ENCODE measurements around the gene DOCK10.

Gene DOCK10

DNA sequence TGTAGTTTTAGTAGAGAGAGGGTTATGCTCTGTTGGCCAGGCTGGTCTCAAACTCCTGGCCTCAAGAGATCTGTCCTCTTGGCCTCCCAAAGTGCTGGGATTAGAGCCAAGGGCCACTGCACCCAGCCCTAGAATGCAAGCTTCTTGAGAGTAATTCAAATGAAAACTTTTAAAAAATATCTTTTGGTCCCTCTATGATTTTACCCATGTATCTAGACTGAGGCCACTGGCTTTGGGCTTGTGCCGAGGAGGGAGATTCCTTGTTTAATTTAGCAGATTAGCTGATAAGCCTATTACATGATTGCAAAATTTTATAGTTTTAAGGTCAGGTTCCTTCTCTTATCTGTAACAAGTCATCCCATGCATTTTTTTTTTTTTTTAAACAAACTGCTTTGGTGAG, 266.6 kb downstream of the DOCK10 start:
- no peaks in the 10 kb centered on the region for H3K36me3 ChIP-seq (ENCODE audit: control insufficient read depth, insufficient read depth, low read length)
- H3K4me1 ChIP-seq (ENCODE audit: control insufficient read depth, insufficient read depth, low read length) = no peaks in the 10 kb centered on the region
- H3K9ac ChIP-seq (ENCODE audit: low read depth, low read length) = no peak overlapping the region
- no peak overlapping the region for H3K4me3 ChIP-seq (ENCODE audit: low read depth, low read length)
- H3K9me3 ChIP-seq (ENCODE audit: control insufficient read depth, insufficient read depth, low read length) = no peaks in the 10 kb centered on the region
- no peaks in the 10 kb centered on the region for H3K27me3 ChIP-seq (ENCODE audit: control insufficient read depth, insufficient read depth, low read length)

- Histone ChIP-seq H3K4me1 (ENCODE audit: control insufficient read depth, insufficient read depth, low read length) (no peaks in the 10 kb centered on the region), H3K9me3 (ENCODE audit: control insufficient read depth, insufficient read depth, low read length) (no peaks in the 10 kb centered on the region), H3K36me3 (ENCODE audit: control insufficient read depth, insufficient read depth, low read length) (no peaks in the 10 kb centered on the region), H3K9ac (ENCODE audit: low read depth, low read length) (no peak overlapping the region), H3K27me3 (ENCODE audit: control insufficient read depth, insufficient read depth, low read length) (no peaks in the 10 kb centered on the region), H3K4me3 (ENCODE audit: low read depth, low read length) (no peak overlapping the region)
These were observed 267.5 kb downstream of the DOCK10 start for GRCh38 chr2:224774735-224775134.

DNA sequence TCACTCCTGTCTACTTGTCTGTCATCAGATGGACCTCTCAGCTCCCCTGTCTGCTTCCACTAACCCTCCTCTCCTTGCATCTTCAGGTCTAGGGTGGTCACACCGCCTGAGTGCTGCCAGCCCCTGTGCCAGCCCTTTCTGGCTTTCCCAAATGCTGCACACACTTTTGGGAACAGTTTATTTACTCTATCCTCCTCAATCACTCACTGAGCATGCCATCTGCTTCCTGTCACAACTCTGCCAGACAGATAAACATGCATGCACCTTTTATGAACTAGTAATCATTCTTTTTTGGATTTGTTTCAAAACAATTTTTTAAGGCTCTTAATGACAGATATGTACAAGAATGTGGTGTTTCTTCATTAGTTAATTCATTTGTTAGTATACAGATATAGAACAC, 269.8 kb downstream of the DOCK10 start:
- Histone ChIP-seq H3K4me1 (ENCODE audit: control insufficient read depth, insufficient read depth, low read length) (no peaks in the 10 kb centered on the region), H3K9ac (ENCODE audit: low read depth, low read length) (no peak overlapping the region), H3K4me3 (ENCODE audit: low read depth, low read length) (no peak overlapping the region), H3K36me3 (ENCODE audit: control insufficient read depth, insufficient read depth, low read length) (no peaks in the 10 kb centered on the region), H3K27me3 (ENCODE audit: control insufficient read depth, insufficient read depth, low read length) (no peaks in the 10 kb centered on the region), H3K9me3 (ENCODE audit: control insufficient read depth, insufficient read depth, low read length) (no peaks in the 10 kb centered on the region)

DNA sequence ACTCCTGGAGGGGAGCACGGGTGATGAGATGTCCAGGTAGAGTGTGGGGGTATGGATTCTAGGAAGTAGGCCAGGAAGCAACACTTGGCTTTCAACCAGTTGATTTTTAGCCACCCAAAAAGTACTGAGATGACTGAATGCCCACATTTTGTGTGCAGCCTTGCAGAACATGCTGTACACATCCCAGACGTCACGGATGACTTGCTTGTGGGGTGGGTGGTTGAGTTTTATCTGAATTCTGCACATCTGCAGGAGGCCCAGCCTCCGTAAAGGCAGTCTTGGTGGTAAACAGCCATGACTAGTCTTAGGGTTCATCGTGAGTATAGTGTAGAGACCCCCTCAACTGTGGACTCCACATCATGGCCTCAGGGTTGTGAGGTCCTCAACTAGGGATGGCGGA, 272.8 kb downstream of the DOCK10 start:
- Histone ChIP-seq H3K9me3 (ENCODE audit: control insufficient read depth, insufficient read depth, low read length) (no peaks in the 10 kb centered on the region), H3K27me3 (ENCODE audit: control insufficient read depth, insufficient read depth, low read length) (no peaks in the 10 kb centered on the region), H3K4me1 (ENCODE audit: control insufficient read depth, insufficient read depth, low read length) (no peaks in the 10 kb centered on the region), H3K36me3 (ENCODE audit: control insufficient read depth, insufficient read depth, low read length) (no peaks in the 10 kb centered on the region), H3K9ac (ENCODE audit: low read depth, low read length) (no peak overlapping the region), H3K4me3 (ENCODE audit: low read depth, low read length) (no peak overlapping the region)

GRCh38 chr2:224764565-224765236, 277.6 kb downstream of the DOCK10 start:
- H3K9me3 ChIP-seq (ENCODE audit: control insufficient read depth, insufficient read depth, low read length) = no peaks in the 10 kb centered on the region
- no peak overlapping the region for H3K4me3 ChIP-seq (ENCODE audit: low read depth, low read length)
- no peak overlapping the region for H3K9ac ChIP-seq (ENCODE audit: low read depth, low read length)
- no peaks in the 10 kb centered on the region for H3K27me3 ChIP-seq (ENCODE audit: control insufficient read depth, insufficient read depth, low read length)
- H3K36me3 ChIP-seq (ENCODE audit: control insufficient read depth, insufficient read depth, low read length) = no peaks in the 10 kb centered on the region
- H3K4me1 ChIP-seq (ENCODE audit: control insufficient read depth, insufficient read depth, low read length) = no peaks in the 10 kb centered on the region

DNA sequence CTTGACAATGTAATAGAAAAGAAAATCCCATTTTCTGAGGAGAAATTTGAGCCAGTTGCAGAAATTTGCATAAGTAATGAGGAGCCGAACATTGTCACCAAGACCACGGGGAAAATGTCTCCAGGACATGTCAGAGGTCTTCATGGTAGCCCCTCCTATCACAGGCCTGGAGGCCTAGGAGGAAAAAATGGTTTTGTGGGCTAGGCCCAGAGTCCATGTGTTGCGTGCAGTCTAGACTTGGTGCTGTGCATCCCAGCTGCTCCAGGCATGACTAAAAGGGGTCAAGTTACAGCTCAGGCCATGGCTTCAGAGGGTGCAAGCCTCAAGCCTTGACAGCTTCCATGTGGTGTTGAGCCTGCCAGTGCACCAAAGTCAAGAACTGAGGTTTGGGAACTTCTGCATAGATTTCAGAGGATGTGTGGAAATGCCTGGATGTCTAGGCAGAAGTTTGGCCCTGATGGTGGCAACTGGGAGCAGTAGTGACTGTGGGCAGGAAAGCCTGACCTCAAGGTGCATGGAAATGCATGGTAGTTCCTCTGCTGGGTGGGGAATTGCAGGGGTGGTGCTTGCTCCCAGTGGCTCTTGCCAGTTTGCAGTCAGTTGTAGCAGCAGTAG, 284.2 kb downstream of the DOCK10 start:
- Histone ChIP-seq H3K4me3 (ENCODE audit: low read depth, low read length) (no peak overlapping the region), H3K36me3 (ENCODE audit: control insufficient read depth, insufficient read depth, low read length) (no peaks in the 10 kb centered on the region)

GRCh38 chr2:224753743-224754540, 288.3 kb downstream of the DOCK10 start:
- H3K9ac ChIP-seq (ENCODE audit: low read depth, low read length) = no peak overlapping the region
- no peaks in the 10 kb centered on the region for H3K4me1 ChIP-seq (ENCODE audit: control insufficient read depth, insufficient read depth, low read length)
- H3K27me3 ChIP-seq (ENCODE audit: control insufficient read depth, insufficient read depth, low read length) = no peaks in the 10 kb centered on the region
- no peaks in the 10 kb centered on the region for H3K36me3 ChIP-seq (ENCODE audit: control insufficient read depth, insufficient read depth, low read length)
- H3K9me3 ChIP-seq (ENCODE audit: control insufficient read depth, insufficient read depth, low read length) = peaks cover 8% of the 10 kb centered on the region
- H3K4me3 ChIP-seq (ENCODE audit: low read depth, low read length) = no peak overlapping the region

More for the DNA sequence above, 284.2 kb downstream of the DOCK10 start:
- H3K9ac ChIP-seq (ENCODE audit: low read depth, low read length) = no peak overlapping the region
- H3K4me1 ChIP-seq (ENCODE audit: control insufficient read depth, insufficient read depth, low read length) = no peaks in the 10 kb centered on the region
- H3K27me3 ChIP-seq (ENCODE audit: control insufficient read depth, insufficient read depth, low read length) = no peaks in the 10 kb centered on the region
- peaks cover 8% of the 10 kb centered on the region for H3K9me3 ChIP-seq (ENCODE audit: control insufficient read depth, insufficient read depth, low read length)

- Histone ChIP-seq H3K4me3 (ENCODE audit: low read depth, low read length) (no peak overlapping the region), H3K9me3 (ENCODE audit: control insufficient read depth, insufficient read depth, low read length) (peaks cover 2% of the 10 kb centered on the region), H3K4me1 (ENCODE audit: control insufficient read depth, insufficient read depth, low read length) (no peaks in the 10 kb centered on the region), H3K9ac (ENCODE audit: low read depth, low read length) (no peak overlapping the region), H3K36me3 (ENCODE audit: control insufficient read depth, insufficient read depth, low read length) (no peaks in the 10 kb centered on the region), H3K27me3 (ENCODE audit: control insufficient read depth, insufficient read depth, low read length) (no peaks in the 10 kb centered on the region)
These were observed 290.1 kb downstream of the DOCK10 start for GRCh38 chr2:224751996-224752698.

DNA sequence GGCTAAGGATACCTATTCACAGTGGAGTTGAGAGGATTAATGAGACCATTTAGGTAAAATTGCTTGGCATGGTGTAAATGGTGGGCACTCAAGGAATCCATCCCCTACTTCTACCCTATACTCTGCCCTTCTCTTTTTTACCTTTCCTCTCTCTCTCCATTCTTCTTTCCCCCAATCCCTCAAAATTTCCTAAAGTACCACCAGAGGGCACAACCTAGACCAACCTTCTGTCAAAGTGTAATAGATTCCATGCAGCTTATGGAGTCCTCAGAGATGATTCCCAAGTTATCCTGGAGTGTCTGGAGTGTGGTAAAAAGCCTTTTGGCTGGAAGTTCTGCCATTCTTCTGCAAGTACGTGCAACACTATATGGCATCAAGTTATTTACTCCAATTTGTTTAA, 293.1 kb downstream of the DOCK10 start:
- no peak overlapping the region for H3K9ac ChIP-seq (ENCODE audit: low read depth, low read length)

DNA sequence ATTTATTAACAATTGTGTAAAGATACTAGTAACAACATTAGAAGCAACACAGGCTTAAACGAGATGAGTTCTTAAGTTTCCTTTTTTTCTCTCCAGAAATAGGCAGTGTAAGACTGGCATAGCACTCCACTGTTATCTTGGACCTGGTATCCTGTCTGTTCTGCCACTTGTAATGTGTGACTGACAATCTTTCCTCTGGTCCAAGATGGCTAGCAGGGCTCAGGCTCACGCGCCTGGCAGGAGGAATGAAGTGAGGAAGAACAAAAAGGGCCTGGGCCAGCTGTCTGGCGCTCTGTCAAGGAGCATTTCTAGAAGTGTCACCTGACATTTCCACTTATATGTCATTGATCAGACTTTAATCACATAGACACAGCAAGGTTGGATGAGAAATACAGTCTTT, 294.5 kb downstream of the DOCK10 start:
- H3K27me3 ChIP-seq (ENCODE audit: control insufficient read depth, insufficient read depth, low read length) = no peaks in the 10 kb centered on the region
- no peaks in the 10 kb centered on the region for H3K36me3 ChIP-seq (ENCODE audit: control insufficient read depth, insufficient read depth, low read length)
- no peaks in the 10 kb centered on the region for H3K4me1 ChIP-seq (ENCODE audit: control insufficient read depth, insufficient read depth, low read length)
- no peaks in the 10 kb centered on the region for H3K9me3 ChIP-seq (ENCODE audit: control insufficient read depth, insufficient read depth, low read length)
- H3K4me3 ChIP-seq (ENCODE audit: low read depth, low read length) = no peak overlapping the region
- H3K9ac ChIP-seq (ENCODE audit: low read depth, low read length) = no peak overlapping the region

More for the DNA sequence above, 293.1 kb downstream of the DOCK10 start:
- no peaks in the 10 kb centered on the region for H3K4me1 ChIP-seq (ENCODE audit: control insufficient read depth, insufficient read depth, low read length)
- H3K4me3 ChIP-seq (ENCODE audit: low read depth, low read length) = no peak overlapping the region
- no peaks in the 10 kb centered on the region for H3K36me3 ChIP-seq (ENCODE audit: control insufficient read depth, insufficient read depth, low read length)
- no peaks in the 10 kb centered on the region for H3K27me3 ChIP-seq (ENCODE audit: control insufficient read depth, insufficient read depth, low read length)
- no peaks in the 10 kb centered on the region for H3K9me3 ChIP-seq (ENCODE audit: control insufficient read depth, insufficient read depth, low read length)

DNA sequence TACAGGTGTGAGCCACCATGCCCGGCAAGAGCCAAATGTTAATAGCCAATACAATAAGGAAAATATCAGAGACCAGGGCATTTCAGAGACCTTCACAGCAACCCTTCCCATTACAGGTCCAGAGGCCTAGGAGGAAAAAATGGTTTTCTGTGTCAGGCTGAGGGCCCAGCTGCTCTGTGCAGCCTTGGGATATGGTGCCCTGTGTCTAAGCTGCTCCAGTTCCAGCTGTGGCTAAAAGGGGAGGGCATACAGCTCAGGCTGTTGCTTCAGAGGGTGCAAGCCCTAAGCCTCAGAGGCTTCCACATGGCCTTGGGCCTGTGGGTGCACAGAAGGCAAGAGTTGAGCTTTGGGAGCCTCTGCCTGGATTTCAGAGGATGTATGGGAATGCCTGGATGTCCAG, 306.0 kb downstream of the DOCK10 start:
- no peak overlapping the region for H3K9ac ChIP-seq (ENCODE audit: low read depth, low read length)
- no peaks in the 10 kb centered on the region for H3K36me3 ChIP-seq (ENCODE audit: control insufficient read depth, insufficient read depth, low read length)
- no peak overlapping the region for H3K4me3 ChIP-seq (ENCODE audit: low read depth, low read length)
- H3K9me3 ChIP-seq (ENCODE audit: control insufficient read depth, insufficient read depth, low read length) = peaks cover 6% of the 10 kb centered on the region
- H3K4me1 ChIP-seq (ENCODE audit: control insufficient read depth, insufficient read depth, low read length) = no peaks in the 10 kb centered on the region
- no peaks in the 10 kb centered on the region for H3K27me3 ChIP-seq (ENCODE audit: control insufficient read depth, insufficient read depth, low read length)
